Transverse colon (tissue), 4 donors: ENCODE measurements around the gene ENOX1. TPM values are rescaled to one million over a fixed set of nuclear protein-coding genes. Genes with fewer than 3 reads are reported as not detected.

Source experiments
- DNase-seq: peaks from one replicate; pipeline ENCODE4 v3.0.0-alpha.2; 2019
- H3K27ac ChIP-seq, 4 donors: fragments of 200-600 bp; sonication (generic); 2 replicates each; pipeline ENCODE4 v1.5.1; 2016 to 2018; ENCODE audit warnings: inconsistent platforms in 4 of 4
- H3K27me3 ChIP-seq: fragments of 200-600 bp; sonication (generic); 2 replicates; pipeline ENCODE4 v1.5.1; 2017; ENCODE audit warnings: inconsistent platforms
- H3K36me3 ChIP-seq, 4 donors: fragments of 200-600 bp; sonication (generic); 2 replicates each; pipeline ENCODE4 v1.5.1; 2017 to 2019; ENCODE audit warnings: inconsistent platforms in 4 of 4
- H3K4me1 ChIP-seq, 4 donors: fragments of 200-600 bp; sonication (generic); 2 replicates each; pipeline ENCODE4 v1.5.1; 2017 to 2020; ENCODE audit warnings: inconsistent platforms in 4 of 4
- H3K4me3 ChIP-seq, 4 donors: fragments of 200-600 bp; sonication (generic); 1 replicate in 1 of 4; 2 replicates in 3 of 4; pipeline versions ENCODE4 v1.5.1 to v1.6.1; 2017 to 2019; ENCODE audit warnings: inconsistent platforms in 4 of 4
- H3K9me3 ChIP-seq, 2 donors: fragments of 200-600 bp; sonication (generic); 2 replicates each; pipeline ENCODE4 v1.5.1; 2017 to 2019; ENCODE audit warnings: inconsistent platforms in 2 of 2
- EP300 ChIP-seq: sonication (generic); formaldehyde crosslinking; IDR thresholded peaks from one replicate; pipeline ENCODE4 v1.6.1; 2017; ENCODE audit warnings: antibody characterized with exemption, low read depth
- POLR2A ChIP-seq: fragments of 450-650 bp; IDR thresholded peaks from one replicate; pipeline ENCODE4 v1.6.1; 2016; ENCODE audit warnings: antibody characterized with exemption, mild to moderate bottlenecking, moderate library complexity
- POLR2AphosphoS5 ChIP-seq, 3 donors: sonication (generic); formaldehyde crosslinking; IDR thresholded peaks; one replicate each; pipeline ENCODE4 v1.6.1; 2016; ENCODE audit warnings: antibody characterized with exemption in 3 of 3
- WGBS, 2 donors: methylation state at CpG; one replicate each; pipeline ENCODE4 v1.1.5; 2018; ENCODE audit warnings: low coverage in 1 of 2; 5-methylcytosine and 5-hydroxymethylcytosine counted together
- in situ Hi-C, 4 donors: fragments of 200-750 bp; cut with MboI; loops; one replicate each; pipeline versions ENCODE4 v1.15.0 to v1.15.1; 2017; ENCODE audit warnings: low sequenced_read_pairs in 3 of 4, low pct_ligation_motif_present in 1 of 4, low pct_unique_long_range_greater_than_20kb in 1 of 4
- intact Hi-C: fragments of 100-400 bp; cut with DNase I; formaldehyde crosslinking; loops from one replicate; pipeline ENCODE4 v1.15.1; 2023; ENCODE audit warnings: low total_unique reads
- total RNA-seq, 4 donors: library from RNA; depleted of rRNA; stranded (reverse); fragments of >200 nt; gene quantifications; one replicate each; pipeline ENCODE4 v1.1.0, GENCODE V29; 2016
- TF ChIP-seq, protein P1 (sequence below), 5 experiments: fragments of 200-600 bp in 3 of 5; fragments of 450-650 bp in 2 of 5; sonication (generic) in 3 of 5; IDR thresholded peaks; 1 replicate in 2 of 5; 2 replicates in 3 of 5; pipeline ENCODE4 v1.5.1; 2016 to 2017; ENCODE audit warnings: antibody characterized with exemption in 5 of 5, inconsistent platforms in 3 of 5, mild to moderate bottlenecking in 2 of 5, moderate library complexity in 1 of 5

ENOX1 gene
- total RNA-seq, 4 donors from 2014 or later: 1.5 to 6.4 (median 2.2) TPM

DNA sequence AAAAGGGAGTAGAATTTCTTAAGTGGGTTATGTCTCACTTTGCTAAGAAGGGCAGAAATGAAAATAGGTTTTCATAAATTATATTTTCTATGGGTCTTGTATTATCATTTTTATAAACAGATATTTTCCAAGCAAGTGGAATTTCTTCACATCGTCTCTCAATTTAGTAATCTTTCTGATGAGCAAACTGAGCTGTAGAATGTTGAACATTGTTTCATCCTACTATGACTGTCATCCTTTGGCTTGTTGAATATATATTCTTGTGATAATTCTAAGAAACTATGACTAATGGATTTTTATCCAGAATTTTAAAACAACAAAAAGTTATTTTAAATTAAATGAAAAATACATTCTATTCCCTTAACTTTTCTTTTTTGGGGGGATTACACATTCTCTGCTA lies 313.8 kb downstream of the ENOX1 start:
- in situ Hi-C loops (no loop called here), intact Hi-C loops (no loop called here)
- no peak overlapping the region for H3K4me3 ChIP-seq
- H3K9me3 ChIP-seq: no peaks in the 10 kb centered on the region
- 0 to 40% methylated on average over 1 of the region's 1 CpG for WGBS, 2 donors
- H3K36me3 ChIP-seq: no peaks in the 10 kb centered on the region
- peaks cover 0 to 14% (median 0%) of the 10 kb centered on the region in 4 donors for H3K4me1 ChIP-seq
- H3K27me3 ChIP-seq: no peaks in the 10 kb centered on the region
- peak overlapping the region in 1 of 4 donors; percentile 7 for H3K27ac ChIP-seq
- no peak for TF ChIP-seq POLR2A
- TF ChIP-seq EP300: no peak
- TF ChIP-seq, protein P1, sequence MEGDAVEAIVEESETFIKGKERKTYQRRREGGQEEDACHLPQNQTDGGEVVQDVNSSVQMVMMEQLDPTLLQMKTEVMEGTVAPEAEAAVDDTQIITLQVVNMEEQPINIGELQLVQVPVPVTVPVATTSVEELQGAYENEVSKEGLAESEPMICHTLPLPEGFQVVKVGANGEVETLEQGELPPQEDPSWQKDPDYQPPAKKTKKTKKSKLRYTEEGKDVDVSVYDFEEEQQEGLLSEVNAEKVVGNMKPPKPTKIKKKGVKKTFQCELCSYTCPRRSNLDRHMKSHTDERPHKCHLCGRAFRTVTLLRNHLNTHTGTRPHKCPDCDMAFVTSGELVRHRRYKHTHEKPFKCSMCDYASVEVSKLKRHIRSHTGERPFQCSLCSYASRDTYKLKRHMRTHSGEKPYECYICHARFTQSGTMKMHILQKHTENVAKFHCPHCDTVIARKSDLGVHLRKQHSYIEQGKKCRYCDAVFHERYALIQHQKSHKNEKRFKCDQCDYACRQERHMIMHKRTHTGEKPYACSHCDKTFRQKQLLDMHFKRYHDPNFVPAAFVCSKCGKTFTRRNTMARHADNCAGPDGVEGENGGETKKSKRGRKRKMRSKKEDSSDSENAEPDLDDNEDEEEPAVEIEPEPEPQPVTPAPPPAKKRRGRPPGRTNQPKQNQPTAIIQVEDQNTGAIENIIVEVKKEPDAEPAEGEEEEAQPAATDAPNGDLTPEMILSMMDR (IDR thresholded peaks at IDR 0.05): no peak
- no peak for TF ChIP-seq POLR2AphosphoS5 (IDR thresholded peaks at IDR 0.05)
- no peak for DNase-seq

DNA sequence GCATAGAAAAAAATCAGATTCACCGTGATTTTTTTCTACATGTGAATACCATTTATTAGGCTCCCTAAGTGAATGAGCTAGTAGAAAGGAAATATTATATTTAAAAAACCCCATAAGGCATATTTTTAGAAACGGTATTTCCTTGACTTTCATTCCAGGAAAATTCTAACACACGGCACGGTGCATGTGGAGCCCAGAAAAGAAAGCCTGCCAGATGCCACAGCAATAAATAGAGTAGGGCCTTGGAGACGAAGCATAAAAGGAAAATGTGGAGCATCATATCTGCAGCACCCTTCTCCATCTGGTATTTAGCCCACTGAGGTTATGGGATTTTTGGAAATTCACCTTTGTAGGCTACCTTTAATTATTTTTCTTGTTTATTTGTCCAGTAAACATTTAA lies 314.4 kb downstream of the ENOX1 start:
- no peak overlapping the region for H3K4me3 ChIP-seq
- H3K9me3 ChIP-seq: no peaks in the 10 kb centered on the region
- H3K27me3 ChIP-seq: no peaks in the 10 kb centered on the region
- no peak for TF ChIP-seq POLR2AphosphoS5 (IDR thresholded peaks at IDR 0.05)
- no peak for TF ChIP-seq POLR2A
- TF ChIP-seq, protein P1 (IDR thresholded peaks at IDR 0.05): no peak
- no peak for TF ChIP-seq EP300
- no peaks in the 10 kb centered on the region for H3K36me3 ChIP-seq
- in situ Hi-C loops: no loop called here
- DNase-seq: no peak
- peak overlapping the region in 2 of 4 donors; percentile 1 to 7 for H3K27ac ChIP-seq
- intact Hi-C loops: no loop called here
- H3K4me1 ChIP-seq: peaks cover 0 to 8% (median 0%) of the 10 kb centered on the region in 4 donors
- 13 to 16% methylated on average over 5 of the region's 5 CpGs for WGBS, 2 donors

DNA sequence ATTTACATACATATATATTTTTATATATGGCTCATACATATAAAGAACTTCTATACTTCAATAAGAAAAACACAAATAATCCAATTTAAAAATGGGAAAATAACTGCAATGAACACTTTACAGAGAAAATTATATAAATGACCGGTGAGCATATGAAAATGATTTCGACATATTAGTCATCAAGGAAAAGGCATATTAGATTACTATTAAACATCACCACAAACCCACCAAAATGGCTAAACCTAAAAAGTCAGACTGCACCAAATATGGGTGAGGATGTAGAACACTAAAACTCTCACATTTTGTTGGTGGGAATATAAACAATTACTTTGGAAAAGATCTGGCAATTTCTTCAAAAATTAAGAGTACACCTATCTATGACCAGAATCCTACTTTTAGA lies 316.2 kb downstream of the ENOX1 start:
- Histone ChIP-seq H3K9me3 (no peaks in the 10 kb centered on the region), H3K27ac (no peak overlapping the region), H3K4me3 (no peak overlapping the region), H3K27me3 (no peaks in the 10 kb centered on the region), H3K4me1 (peaks cover 0 to 8% (median 0%) of the 10 kb centered on the region in 4 donors), H3K36me3 (no peaks in the 10 kb centered on the region)
- in situ Hi-C loops (no loop called here), intact Hi-C loops (no loop called here)
- WGBS, 2 donors: 85 to 98% methylated on average over 2 of the region's 2 CpGs
- DNase-seq: no peak
- TF ChIP-seq, protein P1 (IDR thresholded peaks at IDR 0.05): no peak

DNA sequence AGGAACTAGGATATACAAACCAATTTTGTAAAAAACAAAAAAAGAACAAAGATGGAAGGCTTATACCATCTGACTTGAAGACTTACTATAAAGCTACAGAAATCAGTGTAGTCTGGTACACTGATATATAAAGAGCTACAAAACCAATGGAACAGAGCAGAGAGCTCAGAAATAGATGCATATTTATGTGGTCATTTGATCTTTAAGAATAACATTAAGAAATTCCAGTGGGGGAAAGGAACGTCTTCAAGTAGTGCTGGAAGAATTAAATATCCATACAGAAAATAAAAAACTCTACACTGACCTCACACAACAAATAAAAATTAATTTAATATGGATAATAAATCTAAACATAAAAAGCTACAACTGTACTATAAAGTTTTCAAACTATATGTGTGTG lies 317.0 kb downstream of the ENOX1 start:
- WGBS, 2 donors: 65 to 68% methylated on average over 1 of the region's 1 CpG
- no peaks in the 10 kb centered on the region for H3K27me3 ChIP-seq
- H3K4me1 ChIP-seq: peaks cover 0 to 8% (median 0%) of the 10 kb centered on the region in 4 donors
- no peaks in the 10 kb centered on the region for H3K36me3 ChIP-seq
- no peak overlapping the region for H3K4me3 ChIP-seq
- in situ Hi-C loops (no loop called here), intact Hi-C loops (no loop called here)
- TF ChIP-seq POLR2AphosphoS5 (IDR thresholded peaks at IDR 0.05): no peak
- DNase-seq: no peak
- H3K27ac ChIP-seq: no peak overlapping the region
- no peaks in the 10 kb centered on the region for H3K9me3 ChIP-seq

DNA sequence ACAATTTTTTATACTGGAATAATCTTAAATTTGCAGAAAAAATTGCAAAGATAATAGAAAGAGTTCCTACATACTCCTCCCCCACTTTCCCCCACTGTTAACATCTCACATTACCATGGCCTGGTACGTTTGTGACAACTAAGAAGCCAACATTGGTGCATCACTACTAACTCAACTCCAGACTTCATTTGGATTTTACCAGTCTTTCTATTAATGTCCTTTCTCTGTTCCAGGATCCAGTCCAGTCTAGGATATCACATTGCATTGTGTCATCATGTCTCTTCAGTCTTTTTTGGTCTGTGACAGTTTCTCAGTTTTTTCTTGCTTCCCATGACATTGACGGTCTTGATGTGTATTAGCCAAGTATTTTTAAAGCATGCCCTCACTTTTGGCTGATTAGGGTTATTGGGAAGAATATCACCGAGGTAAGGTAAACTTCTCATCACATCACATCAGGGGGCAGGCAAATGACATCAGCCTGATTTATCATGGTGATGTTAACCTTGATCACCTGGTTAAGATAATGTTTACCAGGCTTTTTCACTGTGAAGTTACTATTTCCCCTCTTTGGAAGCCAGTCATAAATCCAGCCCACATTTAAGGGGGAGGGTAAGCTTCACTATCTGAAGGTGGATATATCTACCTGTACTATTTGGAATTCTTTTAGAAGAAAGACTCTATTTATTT lies 322.1 kb downstream of the ENOX1 start:
- WGBS, 2 donors: 72 to 75% methylated on average over 1 to 3 of the region's 3 CpGs
- in situ Hi-C loops: no loop called here
- Histone ChIP-seq H3K36me3 (no peaks in the 10 kb centered on the region), H3K4me3 (no peak overlapping the region), H3K27ac (no peak overlapping the region), H3K9me3 (no peaks in the 10 kb centered on the region), H3K4me1 (no peaks in the 10 kb centered on the region), H3K27me3 (no peaks in the 10 kb centered on the region)
- DNase-seq: no peak
- intact Hi-C loops: no loop called here
- TF ChIP-seq POLR2A: no peak
- no peak for TF ChIP-seq POLR2AphosphoS5 (IDR thresholded peaks at IDR 0.05)
- TF ChIP-seq, protein P1 (IDR thresholded peaks at IDR 0.05): no peak
- no peak for TF ChIP-seq EP300
